H1 (cell line): ENCODE results near the gene METTL21C.

ENCODE experiments used
- EZH2 ChIP-seq: fragments of 200-600 bp; sonication (generic); IDR thresholded peaks from 2 replicates; pipeline ENCODE4 v1.7.1; 2012; ENCODE audit warnings: low read depth, mild to moderate bottlenecking, moderate library complexity, low read length, inconsistent platforms; ENCODE audit not compliant: severe bottlenecking
- PHF8 ChIP-seq: fragments of 200-600 bp; sonication (generic); conservative IDR thresholded peaks from 2 replicates; pipeline ENCODE4 v1.7.1; 2012; ENCODE audit warnings: low read depth, mild to moderate bottlenecking, inconsistent platforms, low read length, moderate library complexity
- POLR2A ChIP-seq, 2 experiments: IDR thresholded peaks; 1 replicate in 1 of 2; 2 replicates in 1 of 2; pipeline ENCODE4 v1.6.1; 2011; ENCODE audit warnings: low read depth in 2 of 2, low read length in 2 of 2, mild to moderate bottlenecking in 2 of 2; ENCODE audit errors: control extremely low read depth in 1 of 2
- POLR2AphosphoS5 ChIP-seq: IDR thresholded peaks from 2 replicates; pipeline ENCODE4 v1.6.1; 2011; ENCODE audit warnings: low read depth, low read length
- RAD21 ChIP-seq, 2 experiments: IDR thresholded peaks in 1 of 2; conservative IDR thresholded peaks in 1 of 2; 2 replicates each; pipeline ENCODE4 v1.6.1; 2011; ENCODE audit warnings: low read depth in 2 of 2, low read length in 2 of 2, improper control_type of control experiment in 1 of 2, inconsistent platforms in 1 of 2, mild to moderate bottlenecking in 1 of 2, moderate library complexity in 1 of 2
- SIN3A ChIP-seq, 2 experiments: IDR thresholded peaks in 1 of 2; conservative IDR thresholded peaks in 1 of 2; 2 replicates each; pipeline ENCODE4 v1.6.1; 2011 to 2012; ENCODE audit warnings: low read length in 2 of 2, improper control_type of control experiment in 1 of 2, low read depth in 1 of 2, mild to moderate bottlenecking in 1 of 2
- SUZ12 ChIP-seq: fragments of 200-600 bp; sonication (generic); IDR thresholded peaks from 2 replicates; pipeline ENCODE4 v1.6.1; 2012; ENCODE audit warnings: mild to moderate bottlenecking, inconsistent platforms, low read length, moderate library complexity, mixed read lengths
- TF ChIP-seq, protein P1 (sequence below): IDR thresholded peaks from 2 replicates; pipeline ENCODE4 v1.6.1; 2011; ENCODE audit warnings: low read length, improper control_type of control experiment
- TF ChIP-seq, protein P2 (sequence below), 3 experiments: IDR thresholded peaks; 1 replicate in 2 of 3; 2 replicates in 1 of 3; pipeline versions ENCODE4 v1.5.1 to v1.6.1; 2011; ENCODE audit warnings: low read length in 3 of 3, mild to moderate bottlenecking in 3 of 3, inconsistent platforms in 2 of 3, low read depth in 1 of 3, moderate library complexity in 1 of 3; ENCODE audit not compliant: insufficient read depth in 1 of 3; ENCODE audit errors: control extremely low read depth in 1 of 3
- TF ChIP-seq, protein P3 (sequence below): fragments of 300-600 bp; sonication (generic); IDR thresholded peaks from 2 replicates; pipeline ENCODE4 v1.7.1; 2012; ENCODE audit warnings: low read length, moderate library complexity, mild to moderate bottlenecking, inconsistent platforms; ENCODE audit not compliant: insufficient replicate concordance
- TF ChIP-seq, protein P4 (sequence below): IDR thresholded peaks from 2 replicates; pipeline ENCODE4 v1.6.1; 2012; ENCODE audit warnings: inconsistent platforms

DNA sequence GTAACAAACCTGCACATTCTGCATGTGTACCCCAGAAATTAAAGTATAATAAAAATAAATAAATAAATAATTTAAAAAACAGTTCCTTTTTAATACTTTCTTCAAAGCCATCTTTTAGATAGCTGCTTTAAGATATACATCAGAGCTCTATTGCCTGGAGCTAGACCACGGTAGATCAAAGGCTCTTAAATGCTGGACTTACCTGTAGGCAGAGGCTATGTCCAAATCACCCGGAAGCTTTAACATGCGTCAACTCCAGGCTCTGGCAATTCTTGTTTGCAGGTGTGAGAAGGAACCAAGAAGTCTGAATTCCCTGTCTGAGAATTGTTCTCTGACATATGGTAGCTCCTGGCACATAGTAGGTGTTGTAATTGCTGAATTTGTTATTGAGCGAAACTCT lies 1.6 kb upstream of the METTL21C start:
- TF ChIP-seq, protein P1, sequence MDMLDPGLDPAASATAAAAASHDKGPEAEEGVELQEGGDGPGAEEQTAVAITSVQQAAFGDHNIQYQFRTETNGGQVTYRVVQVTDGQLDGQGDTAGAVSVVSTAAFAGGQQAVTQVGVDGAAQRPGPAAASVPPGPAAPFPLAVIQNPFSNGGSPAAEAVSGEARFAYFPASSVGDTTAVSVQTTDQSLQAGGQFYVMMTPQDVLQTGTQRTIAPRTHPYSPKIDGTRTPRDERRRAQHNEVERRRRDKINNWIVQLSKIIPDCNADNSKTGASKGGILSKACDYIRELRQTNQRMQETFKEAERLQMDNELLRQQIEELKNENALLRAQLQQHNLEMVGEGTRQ, result no peak
- TF ChIP-seq RAD21 (IDR thresholded peaks at IDR 0.05 in 1 of 2, conservative IDR thresholded peaks at IDR 0.05 in 1 of 2; ENCODE audit: low read depth in 2 of 2, low read length in 2 of 2), result no peak
- TF ChIP-seq, protein P2, sequence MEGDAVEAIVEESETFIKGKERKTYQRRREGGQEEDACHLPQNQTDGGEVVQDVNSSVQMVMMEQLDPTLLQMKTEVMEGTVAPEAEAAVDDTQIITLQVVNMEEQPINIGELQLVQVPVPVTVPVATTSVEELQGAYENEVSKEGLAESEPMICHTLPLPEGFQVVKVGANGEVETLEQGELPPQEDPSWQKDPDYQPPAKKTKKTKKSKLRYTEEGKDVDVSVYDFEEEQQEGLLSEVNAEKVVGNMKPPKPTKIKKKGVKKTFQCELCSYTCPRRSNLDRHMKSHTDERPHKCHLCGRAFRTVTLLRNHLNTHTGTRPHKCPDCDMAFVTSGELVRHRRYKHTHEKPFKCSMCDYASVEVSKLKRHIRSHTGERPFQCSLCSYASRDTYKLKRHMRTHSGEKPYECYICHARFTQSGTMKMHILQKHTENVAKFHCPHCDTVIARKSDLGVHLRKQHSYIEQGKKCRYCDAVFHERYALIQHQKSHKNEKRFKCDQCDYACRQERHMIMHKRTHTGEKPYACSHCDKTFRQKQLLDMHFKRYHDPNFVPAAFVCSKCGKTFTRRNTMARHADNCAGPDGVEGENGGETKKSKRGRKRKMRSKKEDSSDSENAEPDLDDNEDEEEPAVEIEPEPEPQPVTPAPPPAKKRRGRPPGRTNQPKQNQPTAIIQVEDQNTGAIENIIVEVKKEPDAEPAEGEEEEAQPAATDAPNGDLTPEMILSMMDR (IDR thresholded peaks at IDR 0.05; ENCODE audit: control extremely low read depth in 1 of 3, insufficient read depth in 1 of 3, low read depth in 1 of 3, low read length in 3 of 3), result no peak
- TF ChIP-seq, protein P3, sequence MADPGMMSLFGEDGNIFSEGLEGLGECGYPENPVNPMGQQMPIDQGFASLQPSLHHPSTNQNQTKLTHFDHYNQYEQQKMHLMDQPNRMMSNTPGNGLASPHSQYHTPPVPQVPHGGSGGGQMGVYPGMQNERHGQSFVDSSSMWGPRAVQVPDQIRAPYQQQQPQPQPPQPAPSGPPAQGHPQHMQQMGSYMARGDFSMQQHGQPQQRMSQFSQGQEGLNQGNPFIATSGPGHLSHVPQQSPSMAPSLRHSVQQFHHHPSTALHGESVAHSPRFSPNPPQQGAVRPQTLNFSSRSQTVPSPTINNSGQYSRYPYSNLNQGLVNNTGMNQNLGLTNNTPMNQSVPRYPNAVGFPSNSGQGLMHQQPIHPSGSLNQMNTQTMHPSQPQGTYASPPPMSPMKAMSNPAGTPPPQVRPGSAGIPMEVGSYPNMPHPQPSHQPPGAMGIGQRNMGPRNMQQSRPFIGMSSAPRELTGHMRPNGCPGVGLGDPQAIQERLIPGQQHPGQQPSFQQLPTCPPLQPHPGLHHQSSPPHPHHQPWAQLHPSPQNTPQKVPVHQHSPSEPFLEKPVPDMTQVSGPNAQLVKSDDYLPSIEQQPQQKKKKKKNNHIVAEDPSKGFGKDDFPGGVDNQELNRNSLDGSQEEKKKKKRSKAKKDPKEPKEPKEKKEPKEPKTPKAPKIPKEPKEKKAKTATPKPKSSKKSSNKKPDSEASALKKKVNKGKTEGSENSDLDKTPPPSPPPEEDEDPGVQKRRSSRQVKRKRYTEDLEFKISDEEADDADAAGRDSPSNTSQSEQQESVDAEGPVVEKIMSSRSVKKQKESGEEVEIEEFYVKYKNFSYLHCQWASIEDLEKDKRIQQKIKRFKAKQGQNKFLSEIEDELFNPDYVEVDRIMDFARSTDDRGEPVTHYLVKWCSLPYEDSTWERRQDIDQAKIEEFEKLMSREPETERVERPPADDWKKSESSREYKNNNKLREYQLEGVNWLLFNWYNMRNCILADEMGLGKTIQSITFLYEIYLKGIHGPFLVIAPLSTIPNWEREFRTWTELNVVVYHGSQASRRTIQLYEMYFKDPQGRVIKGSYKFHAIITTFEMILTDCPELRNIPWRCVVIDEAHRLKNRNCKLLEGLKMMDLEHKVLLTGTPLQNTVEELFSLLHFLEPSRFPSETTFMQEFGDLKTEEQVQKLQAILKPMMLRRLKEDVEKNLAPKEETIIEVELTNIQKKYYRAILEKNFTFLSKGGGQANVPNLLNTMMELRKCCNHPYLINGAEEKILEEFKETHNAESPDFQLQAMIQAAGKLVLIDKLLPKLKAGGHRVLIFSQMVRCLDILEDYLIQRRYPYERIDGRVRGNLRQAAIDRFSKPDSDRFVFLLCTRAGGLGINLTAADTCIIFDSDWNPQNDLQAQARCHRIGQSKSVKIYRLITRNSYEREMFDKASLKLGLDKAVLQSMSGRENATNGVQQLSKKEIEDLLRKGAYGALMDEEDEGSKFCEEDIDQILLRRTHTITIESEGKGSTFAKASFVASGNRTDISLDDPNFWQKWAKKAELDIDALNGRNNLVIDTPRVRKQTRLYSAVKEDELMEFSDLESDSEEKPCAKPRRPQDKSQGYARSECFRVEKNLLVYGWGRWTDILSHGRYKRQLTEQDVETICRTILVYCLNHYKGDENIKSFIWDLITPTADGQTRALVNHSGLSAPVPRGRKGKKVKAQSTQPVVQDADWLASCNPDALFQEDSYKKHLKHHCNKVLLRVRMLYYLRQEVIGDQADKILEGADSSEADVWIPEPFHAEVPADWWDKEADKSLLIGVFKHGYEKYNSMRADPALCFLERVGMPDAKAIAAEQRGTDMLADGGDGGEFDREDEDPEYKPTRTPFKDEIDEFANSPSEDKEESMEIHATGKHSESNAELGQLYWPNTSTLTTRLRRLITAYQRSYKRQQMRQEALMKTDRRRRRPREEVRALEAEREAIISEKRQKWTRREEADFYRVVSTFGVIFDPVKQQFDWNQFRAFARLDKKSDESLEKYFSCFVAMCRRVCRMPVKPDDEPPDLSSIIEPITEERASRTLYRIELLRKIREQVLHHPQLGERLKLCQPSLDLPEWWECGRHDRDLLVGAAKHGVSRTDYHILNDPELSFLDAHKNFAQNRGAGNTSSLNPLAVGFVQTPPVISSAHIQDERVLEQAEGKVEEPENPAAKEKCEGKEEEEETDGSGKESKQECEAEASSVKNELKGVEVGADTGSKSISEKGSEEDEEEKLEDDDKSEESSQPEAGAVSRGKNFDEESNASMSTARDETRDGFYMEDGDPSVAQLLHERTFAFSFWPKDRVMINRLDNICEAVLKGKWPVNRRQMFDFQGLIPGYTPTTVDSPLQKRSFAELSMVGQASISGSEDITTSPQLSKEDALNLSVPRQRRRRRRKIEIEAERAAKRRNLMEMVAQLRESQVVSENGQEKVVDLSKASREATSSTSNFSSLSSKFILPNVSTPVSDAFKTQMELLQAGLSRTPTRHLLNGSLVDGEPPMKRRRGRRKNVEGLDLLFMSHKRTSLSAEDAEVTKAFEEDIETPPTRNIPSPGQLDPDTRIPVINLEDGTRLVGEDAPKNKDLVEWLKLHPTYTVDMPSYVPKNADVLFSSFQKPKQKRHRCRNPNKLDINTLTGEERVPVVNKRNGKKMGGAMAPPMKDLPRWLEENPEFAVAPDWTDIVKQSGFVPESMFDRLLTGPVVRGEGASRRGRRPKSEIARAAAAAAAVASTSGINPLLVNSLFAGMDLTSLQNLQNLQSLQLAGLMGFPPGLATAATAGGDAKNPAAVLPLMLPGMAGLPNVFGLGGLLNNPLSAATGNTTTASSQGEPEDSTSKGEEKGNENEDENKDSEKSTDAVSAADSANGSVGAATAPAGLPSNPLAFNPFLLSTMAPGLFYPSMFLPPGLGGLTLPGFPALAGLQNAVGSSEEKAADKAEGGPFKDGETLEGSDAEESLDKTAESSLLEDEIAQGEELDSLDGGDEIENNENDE, result no peak
- no peak for TF ChIP-seq EZH2
- no peak for TF ChIP-seq SUZ12
- no peak for TF ChIP-seq POLR2AphosphoS5
- TF ChIP-seq, protein P4, sequence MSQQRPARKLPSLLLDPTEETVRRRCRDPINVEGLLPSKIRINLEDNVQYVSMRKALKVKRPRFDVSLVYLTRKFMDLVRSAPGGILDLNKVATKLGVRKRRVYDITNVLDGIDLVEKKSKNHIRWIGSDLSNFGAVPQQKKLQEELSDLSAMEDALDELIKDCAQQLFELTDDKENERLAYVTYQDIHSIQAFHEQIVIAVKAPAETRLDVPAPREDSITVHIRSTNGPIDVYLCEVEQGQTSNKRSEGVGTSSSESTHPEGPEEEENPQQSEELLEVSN, result no peak
- TF ChIP-seq PHF8, result no peak
- no peak for TF ChIP-seq POLR2A (IDR thresholded peaks at IDR 0.05; ENCODE audit: control extremely low read depth in 1 of 2, low read depth in 2 of 2, low read length in 2 of 2)
- no peak for TF ChIP-seq SIN3A (conservative IDR thresholded peaks at IDR 0.05 in 1 of 2, IDR thresholded peaks at IDR 0.05 in 1 of 2; ENCODE audit: low read depth in 1 of 2, low read length in 2 of 2)
